Inflammatory macrophage treated with lipopolysaccharide for 1 hour (primary cell): ENCODE data around the gene PTGER2.
A peak's percentile ranks its signal among the peaks of the same experiment; 100 is the strongest.

Experiments used
- DNase-seq, 2 donors: peaks; one replicate each; pipeline ENCODE4 v3.0.0-alpha.2; 2020 to 2022

The PTGER2 gene

GRCh38 chr14:52313903-52314594, at the start of gene PTGER2:
TSS of gene PTGER2 (plus strand) at chr14:52314312. CDS start at chr14:52314549, 237 bp downstream.
- peak; percentile 96 to 99 for DNase-seq

GRCh38 chr14:52265253-52265652, 48.9 kb upstream of the PTGER2 start:
- peak in 1 of 2 donors; percentile 12 for DNase-seq

GRCh38 chr14:52266179-52266578, 47.9 kb upstream of the PTGER2 start:
- no peak for DNase-seq

- DNase-seq = no peak
Measured at GRCh38 chr14:52266782-52267181, 47.3 kb upstream of the PTGER2 start.

- no peak for DNase-seq
Measured at GRCh38 chr14:52267501-52268278, 46.4 kb upstream of the PTGER2 start, which contains the start of gene PTGDR. TSS of gene PTGDR (plus strand) at chr14:52267698. CDS start at chr14:52267815, 117 bp downstream.

GRCh38 chr14:52268279-52269061, 45.6 kb upstream of the PTGER2 start:
- DNase-seq = no peak

GRCh38 chr14:52269100-52269499, 45.0 kb upstream of the PTGER2 start:
- DNase-seq = no peak

GRCh38 chr14:52269982-52270381, 44.1 kb upstream of the PTGER2 start:
- no peak for DNase-seq

- DNase-seq = no peak
Measured at GRCh38 chr14:52271538-52271937, 42.6 kb upstream of the PTGER2 start.

- peak; percentile 16 to 29 for DNase-seq
Measured at GRCh38 chr14:52272375-52272774, 41.7 kb upstream of the PTGER2 start.

- no peak for DNase-seq
Measured at GRCh38 chr14:52275372-52275771, 38.7 kb upstream of the PTGER2 start.

GRCh38 chr14:52277552-52277951, 36.6 kb upstream of the PTGER2 start:
- DNase-seq = no peak

GRCh38 chr14:52279408-52279807, 34.7 kb upstream of the PTGER2 start:
- DNase-seq = peak; percentile 25 to 41

- no peak for DNase-seq
Measured at GRCh38 chr14:52283099-52283498, 31.0 kb upstream of the PTGER2 start.

- DNase-seq = no peak
Measured at GRCh38 chr14:52286661-52287649, 27.2 kb upstream of the PTGER2 start.

GRCh38 chr14:52296378-52296777, 17.7 kb upstream of the PTGER2 start:
- DNase-seq = no peak

GRCh38 chr14:52298795-52299194, 15.3 kb upstream of the PTGER2 start:
- DNase-seq = no peak

- DNase-seq = peak; percentile 57 to 84
Measured at GRCh38 chr14:52299692-52300278, 14.3 kb upstream of the PTGER2 start.

GRCh38 chr14:52303236-52303635, 10.9 kb upstream of the PTGER2 start:
- DNase-seq = no peak

- no peak for DNase-seq
Measured at GRCh38 chr14:52304248-52304904, 9.7 kb upstream of the PTGER2 start.

- no peak for DNase-seq
Measured at GRCh38 chr14:52305014-52305413, 9.1 kb upstream of the PTGER2 start.
